ENCODE data around the gene NCOA3. TPM values are rescaled to one million over a fixed set of nuclear protein-coding genes. Genes with fewer than 3 reads are reported as not detected.

NCOA3 gene
- total RNA-seq, 1 experiment from 2014 or later: 25.9 TPM

- TF ChIP-seq REST (IDR thresholded peaks at IDR 0.05; ENCODE audit: low read depth): no peak
- TF ChIP-seq, protein P1, sequence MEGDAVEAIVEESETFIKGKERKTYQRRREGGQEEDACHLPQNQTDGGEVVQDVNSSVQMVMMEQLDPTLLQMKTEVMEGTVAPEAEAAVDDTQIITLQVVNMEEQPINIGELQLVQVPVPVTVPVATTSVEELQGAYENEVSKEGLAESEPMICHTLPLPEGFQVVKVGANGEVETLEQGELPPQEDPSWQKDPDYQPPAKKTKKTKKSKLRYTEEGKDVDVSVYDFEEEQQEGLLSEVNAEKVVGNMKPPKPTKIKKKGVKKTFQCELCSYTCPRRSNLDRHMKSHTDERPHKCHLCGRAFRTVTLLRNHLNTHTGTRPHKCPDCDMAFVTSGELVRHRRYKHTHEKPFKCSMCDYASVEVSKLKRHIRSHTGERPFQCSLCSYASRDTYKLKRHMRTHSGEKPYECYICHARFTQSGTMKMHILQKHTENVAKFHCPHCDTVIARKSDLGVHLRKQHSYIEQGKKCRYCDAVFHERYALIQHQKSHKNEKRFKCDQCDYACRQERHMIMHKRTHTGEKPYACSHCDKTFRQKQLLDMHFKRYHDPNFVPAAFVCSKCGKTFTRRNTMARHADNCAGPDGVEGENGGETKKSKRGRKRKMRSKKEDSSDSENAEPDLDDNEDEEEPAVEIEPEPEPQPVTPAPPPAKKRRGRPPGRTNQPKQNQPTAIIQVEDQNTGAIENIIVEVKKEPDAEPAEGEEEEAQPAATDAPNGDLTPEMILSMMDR (IDR thresholded peaks at IDR 0.05 in 2 of 3, conservative IDR thresholded peaks at IDR 0.05 in 1 of 3; ENCODE audit: borderline replicate concordance in 1 of 3, insufficient read depth in 1 of 3, low read depth in 2 of 3, low read length in 2 of 3): no peak
- TF ChIP-seq ZFX (IDR thresholded peaks at IDR 0.05): no peak
- TF ChIP-seq FOSL1 (IDR thresholded peaks at IDR 0.05; ENCODE audit: low read depth): no peak
- no peak for TF ChIP-seq YY1 (IDR thresholded peaks at IDR 0.05; ENCODE audit: extremely low read depth, insufficient replicate concordance, low read depth, low read length)
- no peak for TF ChIP-seq ATF3 (IDR thresholded peaks at IDR 0.05)
Observed at GRCh38 chr20:47679462-47679861, 177.8 kb downstream of the NCOA3 start (continued).

- H2AFZ ChIP-seq (ENCODE audit: low read depth, low read length, poor library complexity, severe bottlenecking): no peak overlapping the region
- no peak for TF ChIP-seq EZH2 (IDR thresholded peaks at IDR 0.05)
- no peak for TF ChIP-seq EGR1 (IDR thresholded peaks at IDR 0.05; ENCODE audit: low read depth)
- TF ChIP-seq SP1 (IDR thresholded peaks at IDR 0.05; ENCODE audit: low read depth): no peak
- TF ChIP-seq POLR2A (IDR thresholded peaks at IDR 0.05; ENCODE audit: borderline replicate concordance, extremely low read depth, insufficient read depth, insufficient read length): no peak
- TF ChIP-seq FOSL1 (IDR thresholded peaks at IDR 0.05; ENCODE audit: low read depth): no peak
- TF ChIP-seq CBX3 (IDR thresholded peaks at IDR 0.05; ENCODE audit: low read depth): no peak
- no peak for TF ChIP-seq ATF3 (IDR thresholded peaks at IDR 0.05)
- ChIA-PET CTCF (interaction anchor here (1.3 kb wide), 1 partner anchor 940 kb away, joined by 5 read pairs; no protein-coding TSS in a partner anchor), RAD21 (ENCODE audit: low non-redundant PET in 1 of 2, low total read pairs in 2 of 2, uncharacterized antibody in 2 of 2, unreplicated experiment in 2 of 2) (no interaction called here), POLR2A (no interaction called here)
- DNase-seq (ENCODE audit: low read depth, low spot score): no peak
- H3K36me3 ChIP-seq (ENCODE audit: control insufficient read depth in 1 of 2, insufficient read depth in 2 of 2, low read length in 2 of 2): no peaks in the 10 kb centered on the region
- no peaks in the 10 kb centered on the region for H3K79me2 ChIP-seq (ENCODE audit: insufficient read depth, low read length)
- H3K4me3 ChIP-seq (replicated peaks in 1 of 2; ENCODE audit: low read depth in 1 of 2, low read length in 2 of 2): no peak overlapping the region
- no peaks in the 10 kb centered on the region for H4K20me1 ChIP-seq (ENCODE audit: insufficient read depth)
- no peaks in the 10 kb centered on the region for H3K27me3 ChIP-seq (ENCODE audit: insufficient read depth, low read length)
- peaks cover 0 to 8% of the 10 kb centered on the region in 2 experiments; a peak in 1 of 4 replicates for H3K4me1 ChIP-seq (ENCODE audit: control insufficient read depth in 1 of 2, insufficient read depth in 2 of 2, low read length in 2 of 2)
- H3K9me2 ChIP-seq (ENCODE audit: insufficient read depth): no peaks in the 10 kb centered on the region
- BruUV-seq (replicated peaks): no TSS peak
- intact Hi-C loops (cut with micrococcal nuclease): no loop called here
- H3K9me3 ChIP-seq (ENCODE audit: control insufficient read depth in 1 of 2, insufficient read depth in 1 of 2, low read depth in 1 of 2, low read length in 2 of 2): no peaks in the 10 kb centered on the region
- H3K27ac ChIP-seq (ENCODE audit: low read depth, low read length): no peak overlapping the region
- H3K4me2 ChIP-seq (ENCODE audit: low read length): no peak overlapping the region
- no peak for ATAC-seq
- no peak overlapping the region for H3K9ac ChIP-seq (ENCODE audit: low read length)
Observed at GRCh38 chr20:47680804-47681529, 179.3 kb downstream of the NCOA3 start.

Data from HCT116 (cell line).